Measurements from ENCODE around the gene RTTN. TPM values are rescaled to one million over a fixed set of nuclear protein-coding genes. Genes with fewer than 3 reads are reported as not detected.

Gene RTTN
- total RNA-seq, 1 donor from 2014 or later, result 26.4 TPM

Other genes starting within 250 kb of the RTTN start
- 3.0 and 3.1 TPM in 2 replicates for gene SOCS6, start 83.4 kb upstream of the RTTN start, total RNA-seq